GM19240 (cell line): Measurements from ENCODE around the gene NF2.

Experiments
- DNase-seq: peaks from one replicate; pipeline ENCODE4 v3.0.0; 2011; ENCODE audit warnings: low spot score; ENCODE audit not compliant: insufficient read length

NF2 gene

GRCh38 chr22:29701155-29701999 lies 97.9 kb downstream of the NF2 start:
- DNase-seq: no peak

GRCh38 chr22:29702000-29702930 lies 98.8 kb downstream of the NF2 start:
- no peak for DNase-seq

- DNase-seq: no peak
These were observed 99.6 kb downstream of the NF2 start for GRCh38 chr22:29702931-29703501.

GRCh38 chr22:29703569-29704195 lies 100.2 kb downstream of the NF2 start:
- DNase-seq: no peak

GRCh38 chr22:29704528-29705285 lies 101.3 kb downstream of the NF2 start:
- no peak for DNase-seq

- DNase-seq: no peak
These were observed 102.2 kb downstream of the NF2 start for GRCh38 chr22:29705651-29706050.

- DNase-seq: no peak
These were observed 103.1 kb downstream of the NF2 start for GRCh38 chr22:29706486-29706885.

GRCh38 chr22:29707010-29707409 lies 103.6 kb downstream of the NF2 start:
- no peak for DNase-seq

- no peak for DNase-seq
These were observed 104.0 kb downstream of the NF2 start for GRCh38 chr22:29707471-29707870.

- DNase-seq: no peak
These were observed 106.8 kb downstream of the NF2 start for GRCh38 chr22:29710193-29710592.

GRCh38 chr22:29710922-29711593 lies 107.6 kb downstream of the NF2 start:
- DNase-seq: no peak

GRCh38 chr22:29712119-29712518 lies 108.7 kb downstream of the NF2 start:
- DNase-seq: no peak

GRCh38 chr22:29713156-29713727 lies 109.8 kb downstream of the NF2 start:
- no peak for DNase-seq

GRCh38 chr22:29715240-29715639 lies 111.8 kb downstream of the NF2 start:
- DNase-seq: no peak

GRCh38 chr22:29715705-29716104 lies 112.3 kb downstream of the NF2 start:
- DNase-seq: no peak

- peak; percentile 68 for DNase-seq
These were observed 113.5 kb downstream of the NF2 start for GRCh38 chr22:29716814-29717545.

- DNase-seq: no peak
These were observed 114.4 kb downstream of the NF2 start for GRCh38 chr22:29717789-29718188.

GRCh38 chr22:29718949-29719898 lies 115.8 kb downstream of the NF2 start:
- no peak for DNase-seq
